ENCODE results near the gene KLHL2.
A peak's percentile ranks its signal among the peaks of the same experiment; 100 is the strongest.

KLHL2 gene

GRCh38 chr4:165293927-165294649, 86.7 kb downstream of the KLHL2 start:
- DNase-seq: no peak

DNA sequence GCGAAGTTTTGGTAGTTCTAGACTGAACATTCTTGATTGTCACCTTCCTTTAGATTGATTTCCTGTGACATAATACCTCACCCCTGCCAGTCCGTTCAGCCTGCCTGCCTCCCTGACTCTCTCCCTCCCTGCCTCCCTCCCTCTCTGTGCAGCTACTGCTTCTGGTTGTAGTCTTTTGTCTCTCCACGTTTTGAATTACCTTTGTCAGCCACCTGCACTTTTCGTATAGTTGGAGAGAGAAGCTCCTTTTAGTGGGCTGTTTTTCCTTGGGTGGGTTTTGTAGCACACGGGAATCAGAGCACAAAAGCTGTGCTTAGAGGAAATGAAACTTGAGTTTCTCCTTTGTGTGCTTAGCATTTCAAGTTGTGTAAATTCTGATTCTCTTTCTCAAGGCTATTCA, 87.5 kb downstream of the KLHL2 start:
- no peak for DNase-seq

DNA sequence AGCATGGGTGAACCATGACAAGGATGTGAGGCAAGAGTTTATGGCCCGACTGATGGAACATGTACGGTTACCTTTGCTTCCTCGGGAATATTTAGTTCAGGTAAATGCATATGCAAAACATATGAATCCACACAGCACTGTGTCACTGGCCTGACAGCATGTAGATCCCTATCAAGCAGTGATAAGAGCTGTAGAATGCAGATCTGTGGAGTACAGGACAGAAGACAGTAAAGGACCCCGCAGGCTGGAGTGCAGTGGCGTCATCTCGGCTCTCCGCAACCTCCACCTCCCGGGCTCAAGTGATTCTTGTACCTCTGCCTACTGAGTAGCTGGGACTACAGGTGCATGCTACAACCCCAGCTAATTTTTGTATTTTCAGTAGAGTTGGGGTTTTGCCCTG, 90.3 kb downstream of the KLHL2 start:
- DNase-seq: no peak

- no peak for DNase-seq
Observed at GRCh38 chr4:165299399-165300060, 92.2 kb downstream of the KLHL2 start.

- no peak for DNase-seq
Observed at GRCh38 chr4:165301833-165302232, 94.5 kb downstream of the KLHL2 start.

DNA sequence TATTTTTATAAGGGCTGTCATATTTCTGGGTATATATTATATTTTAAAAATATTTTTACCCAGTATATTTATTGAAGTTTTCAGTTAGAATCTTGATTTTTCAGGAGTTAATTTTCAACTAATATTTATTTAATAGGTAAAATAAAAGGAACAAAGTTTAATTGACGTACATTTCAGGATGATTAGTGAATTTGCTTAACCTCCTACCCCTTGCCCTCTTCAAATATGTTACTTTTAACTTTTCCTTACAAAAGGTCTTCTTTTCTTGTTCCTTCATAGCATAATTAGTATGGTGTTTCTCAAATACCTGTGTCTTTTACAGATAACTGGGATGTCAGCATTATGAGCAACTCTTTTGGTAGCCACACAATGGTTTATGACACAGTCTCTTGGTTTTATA, 95.3 kb downstream of the KLHL2 start:
- no peak for DNase-seq

DNA sequence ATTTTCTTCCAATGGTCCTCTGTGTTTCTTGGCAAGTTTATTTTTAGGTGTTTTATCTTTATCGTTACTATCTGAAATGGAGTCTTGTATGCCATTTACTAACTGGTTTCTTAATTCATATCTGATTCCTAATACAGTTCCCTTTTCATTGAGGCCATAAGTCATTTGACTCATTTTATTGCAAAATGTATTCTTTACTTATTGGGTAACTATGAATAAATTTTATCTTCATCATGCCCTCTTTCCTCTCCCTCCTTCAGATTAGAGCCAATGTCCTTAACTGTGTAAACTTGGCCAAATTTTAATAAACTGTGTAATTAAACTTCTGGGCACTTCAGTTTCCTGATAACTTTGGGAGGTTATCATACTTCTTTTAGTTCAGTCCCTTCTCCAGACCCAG, 100.8 kb downstream of the KLHL2 start:
- no peak for DNase-seq

DNA sequence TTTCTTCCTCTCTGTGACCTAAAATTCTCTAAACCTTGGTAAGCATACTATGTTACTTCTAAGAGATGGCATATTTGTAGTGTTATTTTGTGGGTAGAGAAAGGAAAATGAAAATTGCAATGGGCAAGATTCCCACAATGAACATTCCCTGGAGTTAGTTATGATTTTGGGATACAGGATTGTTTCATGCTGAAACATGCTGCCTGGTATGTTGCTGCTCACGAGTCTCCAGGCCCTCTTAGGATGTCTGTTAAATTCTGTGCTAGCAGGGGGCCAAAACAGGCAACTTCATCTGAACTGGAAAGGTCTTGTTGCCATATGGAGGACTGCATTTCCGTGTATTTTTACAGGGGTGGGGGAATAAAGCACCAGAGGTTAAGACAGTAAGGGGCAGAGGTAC, 101.2 kb downstream of the KLHL2 start:
- no peak for DNase-seq

DNA sequence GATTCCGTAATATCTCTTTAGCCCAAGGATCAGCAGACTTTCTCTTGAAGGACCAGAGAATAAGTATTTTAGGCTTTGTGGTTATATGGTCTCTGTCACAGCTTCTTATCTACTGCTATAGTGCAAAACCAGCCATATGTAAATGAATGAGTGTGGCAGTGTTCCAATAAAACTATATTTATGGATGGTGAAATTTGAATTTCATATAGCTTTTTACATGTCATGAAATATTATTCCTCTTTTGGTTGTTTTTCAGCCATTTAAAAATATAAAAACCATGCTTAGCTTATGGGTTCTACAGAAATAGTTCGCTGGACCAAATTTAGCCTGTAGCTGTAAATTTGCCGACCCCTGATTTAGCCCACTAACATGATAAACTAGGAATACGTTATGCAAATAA, 102.1 kb downstream of the KLHL2 start:
- DNase-seq: no peak

- no peak for DNase-seq
Observed at GRCh38 chr4:165312506-165312905, 105.1 kb downstream of the KLHL2 start.

DNA sequence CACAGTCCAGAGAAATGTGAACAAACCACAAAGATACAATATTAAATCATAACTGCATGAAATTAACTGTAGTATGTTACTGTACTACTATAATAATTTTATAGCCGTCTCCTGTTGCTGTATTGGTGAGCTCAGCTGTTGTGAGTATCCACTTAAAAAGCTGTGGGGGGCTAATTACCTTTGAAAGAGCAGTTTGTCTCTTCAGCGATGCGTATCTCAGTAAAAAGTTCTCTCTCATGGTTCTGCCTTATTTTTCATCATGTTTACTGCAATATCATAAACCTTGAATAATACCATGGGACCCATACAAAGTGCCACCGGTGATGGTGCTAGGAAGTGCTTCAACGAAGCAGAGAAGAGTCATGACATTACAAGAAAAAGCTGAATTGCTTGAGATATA, 111.7 kb downstream of the KLHL2 start:
- no peak for DNase-seq

DNA sequence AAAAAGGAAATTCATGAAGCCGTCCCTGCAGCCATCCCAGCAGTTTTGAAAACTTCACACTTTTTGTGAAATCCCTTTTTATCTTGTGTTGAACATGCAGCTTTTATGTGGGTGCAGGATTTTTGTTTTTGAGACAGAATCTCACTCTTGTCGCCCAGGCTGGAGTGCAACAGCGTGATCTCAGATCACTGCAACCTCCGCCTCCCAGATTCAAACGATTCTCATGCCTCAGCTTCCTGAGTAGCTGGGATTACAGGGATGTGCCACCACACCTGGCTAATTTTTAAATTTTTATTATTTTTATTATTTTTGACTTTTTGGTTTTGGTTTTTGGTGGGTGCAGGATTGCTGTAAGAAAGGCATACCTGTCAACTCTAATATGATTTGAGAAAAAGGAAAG, 112.1 kb downstream of the KLHL2 start:
- no peak for DNase-seq

DNA sequence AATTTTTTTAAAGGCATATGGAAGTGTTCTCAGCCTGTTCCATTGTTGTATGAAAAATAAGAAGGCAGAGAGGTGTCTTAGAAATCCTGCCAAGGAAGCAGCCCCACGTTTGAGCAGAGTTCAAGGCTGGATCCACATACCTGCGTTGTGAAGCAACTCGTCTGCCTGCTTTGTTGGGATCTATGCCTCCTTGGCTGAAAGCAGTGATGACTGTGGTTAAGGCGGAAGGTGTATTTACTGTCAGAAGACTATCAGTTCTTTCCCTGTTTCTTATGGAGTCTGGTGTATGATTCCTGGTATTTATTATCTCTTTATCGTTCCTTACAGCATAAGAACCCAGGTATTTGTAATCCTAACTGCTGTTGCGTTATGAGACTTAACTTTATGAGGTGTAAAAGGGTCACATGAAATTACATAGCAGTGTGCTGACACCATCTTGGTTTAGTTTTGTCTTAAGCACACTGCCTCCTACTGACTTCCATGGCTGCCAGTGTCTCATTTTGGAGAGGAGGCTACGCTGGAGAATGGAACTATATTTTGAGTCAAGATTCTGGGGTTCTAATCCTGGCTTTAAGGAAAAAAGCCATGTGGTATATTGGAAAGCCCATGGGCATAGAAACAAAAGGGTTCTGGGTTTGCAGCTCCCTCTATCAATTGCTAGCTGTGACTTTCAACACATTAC, 117.0 kb downstream of the KLHL2 start:
- no peak for DNase-seq

DNA sequence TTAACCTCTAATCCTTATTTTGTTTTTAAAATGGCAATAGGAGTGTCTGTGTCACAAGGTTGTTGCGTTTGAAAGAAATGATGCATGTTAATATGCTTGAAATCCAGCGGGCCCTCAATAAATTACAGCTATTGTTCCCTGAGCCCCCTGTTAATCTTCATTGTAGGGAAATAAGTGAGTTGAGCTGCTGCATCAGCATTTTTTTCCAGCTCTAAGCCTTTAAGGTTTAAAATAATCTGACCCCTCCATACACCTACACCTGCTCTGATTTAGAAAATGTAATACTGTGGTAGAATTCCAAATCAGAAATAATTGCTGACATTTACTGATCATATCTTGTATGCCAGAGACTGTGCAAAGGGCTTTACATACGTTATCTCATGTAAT, 117.5 kb downstream of the KLHL2 start:
- no peak for DNase-seq

GRCh38 chr4:165325732-165326512, 118.6 kb downstream of the KLHL2 start:
- DNase-seq: no peak

DNA sequence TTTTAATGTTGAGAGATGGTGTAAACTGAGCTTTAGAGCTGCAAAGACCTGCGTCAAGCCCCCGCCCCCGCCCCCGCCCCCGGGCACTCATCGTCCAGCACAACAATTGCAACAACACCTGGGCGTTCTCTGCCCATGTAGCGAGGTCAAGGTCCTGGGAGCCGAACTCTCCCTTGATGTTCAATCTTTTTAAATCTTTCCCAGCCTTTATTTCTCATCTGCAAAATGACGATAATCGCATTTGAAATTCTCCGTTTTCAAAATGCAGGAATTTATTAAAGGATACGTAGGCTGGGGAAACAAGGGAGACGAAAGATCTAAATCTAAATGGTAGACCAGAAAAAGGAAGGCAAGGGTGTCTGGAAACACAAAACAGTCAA, 119.5 kb downstream of the KLHL2 start:
- DNase-seq: no peak

DNA sequence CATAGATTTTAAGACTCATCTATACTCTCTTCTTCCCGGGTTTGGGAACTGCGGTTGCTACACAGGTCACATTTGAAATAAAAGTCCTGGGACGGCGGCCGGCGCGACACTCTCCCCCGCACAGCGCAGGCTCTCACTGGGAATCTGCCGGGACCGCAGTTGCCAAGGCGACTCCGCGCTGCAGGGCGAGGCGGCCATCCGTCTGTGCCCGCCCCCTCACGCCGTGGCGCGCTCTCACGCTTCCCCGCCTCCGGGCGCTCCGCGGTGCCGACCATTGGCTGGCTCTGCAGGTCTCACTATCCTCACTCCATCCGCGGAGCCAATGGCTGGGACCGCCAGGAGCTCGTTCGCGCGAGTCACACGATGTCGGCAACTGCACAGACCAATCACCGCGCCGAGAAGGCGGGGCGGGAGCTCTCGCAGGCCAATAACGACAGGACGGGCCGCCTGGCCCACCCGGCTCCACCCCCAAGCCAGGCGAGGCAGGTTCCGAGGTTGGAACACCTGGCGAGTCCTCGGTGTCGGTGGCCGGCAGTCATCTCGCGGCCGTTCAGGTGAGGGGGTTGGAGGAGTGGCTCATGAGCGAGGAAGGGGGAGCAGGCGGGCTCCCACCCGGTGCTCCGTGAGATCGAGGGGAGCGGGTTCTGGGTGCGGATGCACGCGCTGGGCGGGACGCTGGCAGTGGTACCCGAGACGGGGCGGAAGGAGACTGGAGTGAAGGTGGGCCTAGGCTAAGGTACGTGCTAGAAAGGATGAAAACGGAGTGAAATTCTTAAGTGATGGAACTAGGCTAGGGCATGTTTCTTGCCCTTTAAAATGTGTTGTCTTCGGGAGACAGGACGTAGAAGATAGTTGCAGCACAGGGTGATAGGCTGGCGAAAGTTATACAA, 120.1 kb downstream of the KLHL2 start, which contains the start of gene MSMO1:
MSMO1 (plus strand) TSS at position 459 of the 890 bp plus-strand sequence. CDS start 5,702 bp downstream, outside the sequence.
- peak; percentile 97 for DNase-seq

DNA sequence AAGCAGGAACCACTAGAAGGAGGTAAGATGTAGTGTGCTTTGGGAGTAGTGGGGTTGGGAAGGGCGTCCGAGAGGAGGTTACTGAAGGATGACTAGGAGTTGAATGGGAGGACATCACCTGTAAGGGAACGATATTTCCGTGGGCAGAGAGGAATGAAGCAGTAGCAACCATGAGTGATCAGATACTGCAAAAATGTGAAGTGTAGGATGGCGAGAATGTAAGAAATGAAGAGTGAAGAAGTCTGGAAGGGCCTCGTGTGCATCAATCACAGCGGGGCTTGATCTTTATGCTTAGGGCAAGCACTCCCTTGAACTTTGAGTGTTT, 120.7 kb downstream of the KLHL2 start:
- DNase-seq: no peak

DNA sequence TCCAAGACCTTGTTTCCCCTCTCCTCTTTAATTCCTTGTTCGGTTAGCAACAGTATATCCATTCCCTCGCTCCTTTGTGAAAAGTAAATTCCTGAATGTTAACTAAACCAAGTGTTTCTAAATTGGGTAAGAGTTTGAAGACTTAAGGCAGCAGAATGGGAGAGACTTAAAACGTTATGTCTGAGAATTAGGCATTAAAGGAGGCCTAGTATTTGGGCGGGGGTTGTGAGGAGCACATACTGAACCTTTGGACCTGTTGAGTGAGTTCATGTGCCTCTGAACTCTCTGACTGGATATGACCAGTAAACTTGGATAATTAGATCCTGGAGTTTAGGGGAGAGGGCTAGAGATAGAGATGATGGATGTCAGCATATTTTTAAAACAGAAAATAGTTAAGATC, 121.3 kb downstream of the KLHL2 start:
- DNase-seq: no peak

DNA sequence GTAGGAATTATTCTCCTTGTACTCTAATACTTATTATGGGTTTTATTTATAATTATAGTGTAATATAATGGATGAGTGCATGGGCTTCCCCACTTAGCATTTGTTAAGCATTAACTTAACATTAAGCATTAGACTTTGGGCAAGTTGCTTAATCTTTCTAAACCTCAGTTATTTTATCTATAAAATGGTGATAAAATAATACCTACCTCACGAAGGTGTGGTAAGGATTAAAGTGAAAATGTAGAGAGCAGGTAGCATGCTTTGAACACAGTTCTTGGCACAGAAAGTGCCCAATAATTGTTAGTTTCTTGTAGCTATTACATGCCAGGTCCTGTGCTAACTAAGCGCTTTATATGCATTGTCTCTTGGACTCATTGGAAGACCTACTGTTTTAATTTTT, 122.7 kb downstream of the KLHL2 start:
- no peak for DNase-seq

GRCh38 chr4:165330666-165331065, 123.3 kb downstream of the KLHL2 start:
- no peak for DNase-seq

DNA sequence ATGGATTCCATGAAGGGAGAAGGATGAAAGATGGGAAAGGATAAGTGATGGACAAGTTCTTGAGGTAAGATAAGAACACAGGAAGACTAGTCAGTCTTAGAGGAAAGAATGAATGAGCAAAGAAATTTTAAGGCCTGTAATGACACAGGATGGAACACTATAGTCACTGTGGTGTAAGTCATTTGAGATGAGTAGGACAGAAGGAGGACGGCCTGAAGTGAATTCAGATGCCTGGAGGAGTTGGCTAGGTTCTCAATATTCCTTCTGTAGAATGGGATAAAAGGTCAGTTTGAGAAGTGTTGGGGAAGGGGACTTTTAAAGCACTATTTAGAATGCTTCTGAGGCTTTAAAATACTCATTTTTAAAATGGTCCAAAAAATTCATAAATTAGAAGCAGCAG, 124.0 kb downstream of the KLHL2 start:
- no peak for DNase-seq

DNA sequence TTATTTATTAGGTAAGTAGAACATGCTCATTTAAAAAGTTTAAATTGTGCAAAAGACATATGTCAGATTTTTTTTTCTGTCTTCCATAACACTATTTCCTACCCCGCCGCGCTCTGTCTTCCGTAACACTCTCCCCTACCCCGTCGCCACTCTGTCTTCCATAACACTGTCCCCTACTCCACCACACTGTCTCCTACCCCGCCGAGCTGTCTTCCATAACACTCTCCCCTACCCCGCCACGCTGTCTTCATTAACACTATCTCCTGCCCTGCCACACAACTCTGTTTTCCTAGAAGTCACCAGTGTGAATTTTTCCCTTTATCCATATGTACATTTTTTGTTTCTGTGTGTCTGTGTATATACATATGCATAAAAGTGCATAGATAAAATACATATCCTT, 124.5 kb downstream of the KLHL2 start:
- DNase-seq: no peak

All from activated CD8-positive, alpha-beta memory T cell treated with anti-CD3 and anti-CD28 coated beads, Interleukin-2, amount 50 U/mL, for 48 hours (primary cell).